ENCODE results near the gene ENDOU. TPM values are rescaled to one million over a fixed set of nuclear protein-coding genes. Genes with fewer than 3 reads are reported as not detected.

The ENDOU gene
- total RNA-seq, 1 experiment from 2014 or later = not detected

GRCh38 chr12:47712171-47712570, 13.1 kb downstream of the ENDOU start:
- H3K9me3 Mint-ChIP-seq = no peaks in the 10 kb centered on the region
- no peaks in the 10 kb centered on the region for H3K36me3 Mint-ChIP-seq
- no peak for DNase-seq (ENCODE audit: low spot score)
- H3K27me3 Mint-ChIP-seq (ENCODE audit: low read depth) = peaks cover 44% of the 10 kb centered on the region
- POLR2A ChIA-PET = no interaction called here
- CTCF ChIA-PET = interaction anchor here (2.5 to 8.3 kb wide), 2 partner anchors 28 to 126 kb away, joined by 9 to 104 read pairs; no protein-coding TSS in a partner anchor
- no peak for TF ChIP-seq PRRX2 (CRISPR knock-in tag; IDR thresholded peaks at IDR 0.05)
- H3K4me1 Mint-ChIP-seq = peaks cover 18% of the 10 kb centered on the region
- H3K27ac Mint-ChIP-seq = no peak overlapping the region
- no peak overlapping the region for H3K4me3 Mint-ChIP-seq
- ATAC-seq = no peak

- POLR2A ChIA-PET = interaction anchor here (0.6 kb wide), 1 partner anchor 332 kb away, joined by 3 read pairs; no protein-coding TSS in a partner anchor
- no peak for TF ChIP-seq CBFB (CRISPR knock-in tag; IDR thresholded peaks at IDR 0.05; ENCODE audit: low read depth)
- no peak for TF ChIP-seq ATF3 (CRISPR knock-in tag; conservative IDR thresholded peaks at IDR 0.05)
- TF ChIP-seq ZNF263 (CRISPR knock-in tag; IDR thresholded peaks at IDR 0.05; ENCODE audit: low read depth) = no peak
- no peak for TF ChIP-seq JUN (CRISPR knock-in tag; IDR thresholded peaks at IDR 0.05)
- DNase-seq (ENCODE audit: low spot score) = no peak
- H3K27me3 Mint-ChIP-seq (ENCODE audit: low read depth) = peaks cover 37% of the 10 kb centered on the region
- CTCF ChIA-PET = interaction anchor here (1.1 to 8.3 kb wide), 2 partner anchors 29 to 127 kb away, joined by 4 to 104 read pairs; no protein-coding TSS in a partner anchor
- peaks cover 13% of the 10 kb centered on the region for H3K4me1 Mint-ChIP-seq
- H3K9me3 Mint-ChIP-seq = no peaks in the 10 kb centered on the region
- no peaks in the 10 kb centered on the region for H3K36me3 Mint-ChIP-seq
- no peak overlapping the region for H3K4me3 Mint-ChIP-seq
- no peak overlapping the region for H3K27ac Mint-ChIP-seq
- no peak for ATAC-seq
These were observed 13.8 kb downstream of the ENDOU start for GRCh38 chr12:47711448-47711847.

GRCh38 chr12:47710278-47710677, 15.0 kb downstream of the ENDOU start:
- ATAC-seq = no peak
- Mint-ChIP-seq H3K36me3 (no peaks in the 10 kb centered on the region), H3K4me1 (peaks cover 7% of the 10 kb centered on the region), H3K27me3 (ENCODE audit: low read depth) (peaks cover 25% of the 10 kb centered on the region), H3K9me3 (no peaks in the 10 kb centered on the region), H3K27ac (no peak overlapping the region), H3K4me3 (no peak overlapping the region)
- TF ChIP-seq CBFB (CRISPR knock-in tag; IDR thresholded peaks at IDR 0.05; ENCODE audit: low read depth) (no peak), MYBL2 (CRISPR knock-in tag; IDR thresholded peaks at IDR 0.05) (no peak), NR2C2 (CRISPR knock-in tag; IDR thresholded peaks at IDR 0.05) (no peak), FOXJ3 (CRISPR knock-in tag; IDR thresholded peaks at IDR 0.05; ENCODE audit: borderline replicate concordance) (no peak), ZNF396 (CRISPR knock-in tag; IDR thresholded peaks at IDR 0.05; ENCODE audit: borderline replicate concordance) (no peak), ZNF219 (CRISPR knock-in tag; IDR thresholded peaks at IDR 0.05; ENCODE audit: borderline replicate concordance) (no peak)
- no peak for DNase-seq (ENCODE audit: low spot score)
- POLR2A ChIA-PET = interaction anchor here (0.6 kb wide), 1 partner anchor 241 kb away, joined by 3 read pairs; no protein-coding TSS in a partner anchor
- CTCF ChIA-PET = interaction anchor here (1.1 kb wide), 2 partner anchors 63 to 128 kb away, joined by 4 read pairs; partner anchors contain the start of gene SLC48A1

- Mint-ChIP-seq H3K36me3 (no peaks in the 10 kb centered on the region), H3K4me3 (no peak overlapping the region), H3K4me1 (peaks cover 12% of the 10 kb centered on the region), H3K27ac (no peak overlapping the region), H3K27me3 (ENCODE audit: low read depth) (peaks cover 21% of the 10 kb centered on the region), H3K9me3 (no peaks in the 10 kb centered on the region)
- TF ChIP-seq RORB (CRISPR knock-in tag; IDR thresholded peaks at IDR 0.05) = no peak
- TF ChIP-seq SP1 (CRISPR knock-in tag; conservative IDR thresholded peaks at IDR 0.05) = no peak
- no peak for TF ChIP-seq ELF4 (CRISPR knock-in tag; IDR thresholded peaks at IDR 0.05; ENCODE audit: low read depth)
- no peak for TF ChIP-seq FOXK1 (CRISPR knock-in tag; IDR thresholded peaks at IDR 0.05)
- TF ChIP-seq RELA (CRISPR knock-in tag; IDR thresholded peaks at IDR 0.05; ENCODE audit: borderline replicate concordance) = no peak
- TF ChIP-seq MYBL2 (CRISPR knock-in tag; IDR thresholded peaks at IDR 0.05) = no peak
- DNase-seq (ENCODE audit: low spot score) = no peak
- ChIA-PET CTCF (interaction anchor here (0.9 kb wide), 1 partner anchor 129 kb away, joined by 3 read pairs; no protein-coding TSS in a partner anchor), POLR2A (no interaction called here)
- ATAC-seq = no peak
These were observed 15.6 kb downstream of the ENDOU start for GRCh38 chr12:47709671-47710070.

GRCh38 chr12:47709237-47709636, 16.1 kb downstream of the ENDOU start:
- Mint-ChIP-seq H3K27ac (no peak overlapping the region), H3K9me3 (no peaks in the 10 kb centered on the region), H3K36me3 (no peaks in the 10 kb centered on the region), H3K4me3 (no peak overlapping the region), H3K27me3 (ENCODE audit: low read depth) (peaks cover 18% of the 10 kb centered on the region), H3K4me1 (peaks cover 12% of the 10 kb centered on the region)
- no peak for DNase-seq (ENCODE audit: low spot score)
- ATAC-seq = no peak
- CTCF ChIA-PET = interaction anchor here (0.9 kb wide), 1 partner anchor 129 kb away, joined by 3 read pairs; no protein-coding TSS in a partner anchor
- POLR2A ChIA-PET = no interaction called here
- TF ChIP-seq PREB (CRISPR knock-in tag; IDR thresholded peaks at IDR 0.05; ENCODE audit: borderline replicate concordance) (no peak), ARID4B (CRISPR knock-in tag; IDR thresholded peaks at IDR 0.05; ENCODE audit: borderline replicate concordance) (no peak), ZNF396 (CRISPR knock-in tag; IDR thresholded peaks at IDR 0.05; ENCODE audit: borderline replicate concordance) (no peak)
